Measurements from ENCODE around the gene SHLD1. TPM values are rescaled to one million over a fixed set of nuclear protein-coding genes. Genes with fewer than 3 reads are reported as not detected.

Gene SHLD1
- total RNA-seq, 2 donors from 2014 or later = 6.4 to 10.5 TPM

DNA sequence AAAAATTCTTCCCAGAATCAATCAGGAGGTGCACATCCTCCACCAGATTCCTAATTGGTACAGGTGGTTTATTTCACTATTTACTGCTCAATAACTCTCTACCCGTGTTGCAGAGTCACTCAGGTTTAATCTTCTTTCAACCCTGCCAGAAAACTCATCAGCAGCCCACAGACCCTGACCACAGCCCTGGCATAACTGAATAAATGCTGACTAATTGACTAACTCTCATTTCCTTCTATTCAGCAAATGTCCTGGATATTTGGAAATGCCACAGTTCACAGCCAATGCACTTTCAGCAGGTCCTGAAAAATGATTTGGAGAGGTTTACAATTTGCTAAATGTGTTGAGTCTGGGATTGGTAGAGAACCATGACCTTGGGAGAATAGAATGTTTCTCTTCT, 137.8 kb downstream of the SHLD1 start:
- no peak overlapping the region for H3K27ac ChIP-seq
- intact Hi-C loops (cut with DNase I) = no loop called here
- H3K27me3 ChIP-seq (replicated peaks; ENCODE audit: insufficient read depth) = no peaks in the 10 kb centered on the region
- H3K4me3 ChIP-seq = no peak overlapping the region
- no peaks in the 10 kb centered on the region for H3K36me3 ChIP-seq
- TF ChIP-seq POLR2A (IDR thresholded peaks at IDR 0.05) (no peak), POLR2AphosphoS5 (IDR thresholded peaks at IDR 0.05) (no peak)
- TF ChIP-seq, protein P1, sequence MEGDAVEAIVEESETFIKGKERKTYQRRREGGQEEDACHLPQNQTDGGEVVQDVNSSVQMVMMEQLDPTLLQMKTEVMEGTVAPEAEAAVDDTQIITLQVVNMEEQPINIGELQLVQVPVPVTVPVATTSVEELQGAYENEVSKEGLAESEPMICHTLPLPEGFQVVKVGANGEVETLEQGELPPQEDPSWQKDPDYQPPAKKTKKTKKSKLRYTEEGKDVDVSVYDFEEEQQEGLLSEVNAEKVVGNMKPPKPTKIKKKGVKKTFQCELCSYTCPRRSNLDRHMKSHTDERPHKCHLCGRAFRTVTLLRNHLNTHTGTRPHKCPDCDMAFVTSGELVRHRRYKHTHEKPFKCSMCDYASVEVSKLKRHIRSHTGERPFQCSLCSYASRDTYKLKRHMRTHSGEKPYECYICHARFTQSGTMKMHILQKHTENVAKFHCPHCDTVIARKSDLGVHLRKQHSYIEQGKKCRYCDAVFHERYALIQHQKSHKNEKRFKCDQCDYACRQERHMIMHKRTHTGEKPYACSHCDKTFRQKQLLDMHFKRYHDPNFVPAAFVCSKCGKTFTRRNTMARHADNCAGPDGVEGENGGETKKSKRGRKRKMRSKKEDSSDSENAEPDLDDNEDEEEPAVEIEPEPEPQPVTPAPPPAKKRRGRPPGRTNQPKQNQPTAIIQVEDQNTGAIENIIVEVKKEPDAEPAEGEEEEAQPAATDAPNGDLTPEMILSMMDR (IDR thresholded peaks at IDR 0.05) = no peak
- H3K4me1 ChIP-seq (replicated peaks) = no peaks in the 10 kb centered on the region
- DNase-seq (ENCODE audit: low spot score) = no peak
- H3K9me3 ChIP-seq = no peaks in the 10 kb centered on the region
- 28% methylated on average over 1 of the region's 1 CpG for WGBS

DNA sequence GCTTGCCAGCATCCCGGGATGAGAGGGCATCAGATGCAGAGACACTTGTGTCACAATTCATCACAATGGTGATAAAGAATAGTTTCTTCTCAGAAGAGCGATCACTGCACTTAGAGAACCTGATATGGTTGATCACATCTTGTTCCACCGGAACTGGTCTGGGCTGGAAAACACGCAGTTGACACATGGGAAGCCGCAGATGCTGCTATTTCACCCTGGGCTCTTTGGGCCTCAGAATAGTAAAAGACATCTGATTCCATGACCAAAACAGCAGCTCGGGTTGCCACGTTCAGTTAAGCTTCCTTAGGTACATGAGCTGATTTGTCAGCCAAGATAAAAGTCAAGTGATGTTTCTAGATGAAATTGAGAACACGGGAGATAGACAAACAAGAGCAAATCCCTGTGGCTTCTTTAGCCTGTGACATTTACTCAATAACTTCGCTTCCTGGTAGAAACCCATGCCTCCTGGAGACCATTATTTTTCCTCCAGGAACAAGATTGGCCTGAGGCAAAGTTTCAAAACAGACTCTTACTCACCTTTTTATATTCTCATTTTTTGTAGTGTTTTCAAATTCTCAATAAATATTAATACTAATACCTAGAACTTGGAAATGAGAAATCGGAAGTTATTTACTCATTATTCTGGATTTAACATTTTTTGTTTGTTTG, 140.7 kb downstream of the SHLD1 start:
- Histone ChIP-seq H3K9me3 (no peaks in the 10 kb centered on the region), H3K27me3 (replicated peaks; ENCODE audit: insufficient read depth) (no peaks in the 10 kb centered on the region), H3K4me3 (no peak overlapping the region), H3K27ac (no peak overlapping the region), H3K36me3 (no peaks in the 10 kb centered on the region), H3K4me1 (replicated peaks) (no peaks in the 10 kb centered on the region)
- no peak for TF ChIP-seq POLR2AphosphoS5 (IDR thresholded peaks at IDR 0.05)
- TF ChIP-seq POLR2A (IDR thresholded peaks at IDR 0.05) = no peak
- 71% methylated on average over 10 of the region's 10 CpGs for WGBS
- no peak for DNase-seq (ENCODE audit: low spot score)
- intact Hi-C loops (cut with DNase I) = no loop called here

DNA sequence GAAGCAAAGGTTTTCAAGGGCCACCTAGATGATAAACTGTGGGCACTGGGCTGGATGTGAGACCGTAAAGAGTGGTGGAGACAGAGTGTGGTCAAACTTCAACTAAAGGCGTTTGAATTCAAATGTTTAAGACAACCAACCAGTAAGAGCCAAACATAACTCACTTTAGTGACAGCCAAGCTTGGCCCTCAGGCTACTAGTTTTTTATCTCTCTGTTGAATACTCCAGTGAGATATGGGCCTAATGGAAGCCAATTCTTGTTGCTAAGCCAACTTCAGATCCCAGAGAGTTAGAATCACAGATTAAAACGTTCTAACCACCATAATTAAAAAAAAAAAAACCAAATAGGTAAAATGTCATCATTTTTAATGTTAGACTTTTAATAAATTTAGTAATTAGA, 142.9 kb downstream of the SHLD1 start:
- Histone ChIP-seq H3K4me3 (no peak overlapping the region), H3K27ac (no peak overlapping the region), H3K27me3 (replicated peaks; ENCODE audit: insufficient read depth) (no peaks in the 10 kb centered on the region), H3K4me1 (replicated peaks) (no peaks in the 10 kb centered on the region), H3K36me3 (no peaks in the 10 kb centered on the region), H3K9me3 (no peaks in the 10 kb centered on the region)
- TF ChIP-seq POLR2A (IDR thresholded peaks at IDR 0.05) = no peak
- TF ChIP-seq, protein P1 (IDR thresholded peaks at IDR 0.05) = no peak
- no peak for TF ChIP-seq POLR2AphosphoS5 (IDR thresholded peaks at IDR 0.05)
- 66% methylated on average over 3 of the region's 3 CpGs for WGBS
- no peak for DNase-seq (ENCODE audit: low spot score)
- intact Hi-C loops (cut with DNase I) = no loop called here

GRCh38 chr20:5893621-5894020, 143.4 kb downstream of the SHLD1 start:
- H3K9me3 ChIP-seq = no peaks in the 10 kb centered on the region
- H3K4me3 ChIP-seq = no peak overlapping the region
- no peak for DNase-seq (ENCODE audit: low spot score)
- no peaks in the 10 kb centered on the region for H3K4me1 ChIP-seq (replicated peaks)
- WGBS = 85% methylated on average over 2 of the region's 2 CpGs
- H3K27ac ChIP-seq = no peak overlapping the region
- intact Hi-C loops (cut with DNase I) = no loop called here
- H3K27me3 ChIP-seq (replicated peaks; ENCODE audit: insufficient read depth) = no peaks in the 10 kb centered on the region
- TF ChIP-seq POLR2AphosphoS5 (IDR thresholded peaks at IDR 0.05) (no peak), POLR2A (IDR thresholded peaks at IDR 0.05) (no peak)
- TF ChIP-seq, protein P1 (IDR thresholded peaks at IDR 0.05) = no peak
- no peaks in the 10 kb centered on the region for H3K36me3 ChIP-seq

DNA sequence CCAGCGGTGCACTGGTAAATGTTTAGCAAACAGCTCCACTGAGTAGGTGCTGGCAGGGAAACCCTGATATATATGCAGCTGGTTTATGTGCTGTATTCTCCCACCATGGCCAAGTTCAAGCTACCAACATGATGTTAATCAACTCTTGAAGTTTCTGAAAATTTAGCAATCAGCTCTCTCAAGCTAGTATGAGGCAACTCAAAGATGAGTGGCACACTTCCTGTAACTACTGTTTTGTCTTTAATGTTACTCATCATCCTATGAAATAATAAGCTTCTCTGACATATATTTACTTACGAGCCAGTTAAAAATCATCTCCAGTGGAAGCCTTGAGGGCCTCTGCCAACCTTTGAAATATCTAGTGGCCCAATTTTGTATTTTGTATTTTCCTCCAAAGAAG, 145.4 kb downstream of the SHLD1 start:
- intact Hi-C loops (cut with DNase I) = no loop called here
- 93% methylated on average over 2 of the region's 2 CpGs for WGBS
- Histone ChIP-seq H3K4me3 (no peak overlapping the region), H3K4me1 (replicated peaks) (no peaks in the 10 kb centered on the region), H3K36me3 (no peaks in the 10 kb centered on the region), H3K27me3 (replicated peaks; ENCODE audit: insufficient read depth) (no peaks in the 10 kb centered on the region), H3K9me3 (no peaks in the 10 kb centered on the region), H3K27ac (no peak overlapping the region)
- TF ChIP-seq, protein P1 (IDR thresholded peaks at IDR 0.05) = no peak
- no peak for TF ChIP-seq POLR2AphosphoS5 (IDR thresholded peaks at IDR 0.05)
- no peak for TF ChIP-seq POLR2A (IDR thresholded peaks at IDR 0.05)
- no peak for DNase-seq (ENCODE audit: low spot score)
